HEK293T (cell line): ENCODE measurements around the gene FAM131C.

Experiments
- ARNT ChIP-seq: fragments of 450-650 bp; IDR thresholded peaks from 2 replicates; pipeline ENCODE4 v1.6.1; 2017; ENCODE audit warnings: mild to moderate bottlenecking
- BHLHE40 ChIP-seq: fragments of 450-650 bp; IDR thresholded peaks from 2 replicates; pipeline ENCODE4 v1.6.1; 2016; ENCODE audit warnings: mild to moderate bottlenecking, moderate library complexity, borderline replicate concordance
- FOXK2 ChIP-seq: fragments of 450-650 bp; IDR thresholded peaks from 2 replicates; pipeline ENCODE4 v1.6.1; 2016; ENCODE audit warnings: mild to moderate bottlenecking
- FOXM1 ChIP-seq: fragments of 450-650 bp; IDR thresholded peaks from 2 replicates; pipeline ENCODE4 v1.6.1; 2017; ENCODE audit warnings: mild to moderate bottlenecking, borderline replicate concordance
- L3MBTL2 ChIP-seq: fragments of 450-650 bp; conservative IDR thresholded peaks from 2 replicates; pipeline ENCODE4 v1.6.1; 2016; ENCODE audit warnings: mild to moderate bottlenecking
- LEF1 ChIP-seq: fragments of 450-650 bp; IDR thresholded peaks from 2 replicates; pipeline ENCODE4 v1.6.1; 2017; ENCODE audit warnings: mild to moderate bottlenecking, borderline replicate concordance
- NFRKB ChIP-seq: fragments of 450-650 bp; IDR thresholded peaks from 2 replicates; pipeline ENCODE4 v1.6.1; 2016; ENCODE audit warnings: mild to moderate bottlenecking, moderate library complexity
- PKNOX1 ChIP-seq: fragments of 450-650 bp; IDR thresholded peaks from 2 replicates; pipeline ENCODE4 v1.6.1; 2016
- SP1 ChIP-seq: fragments of 450-650 bp; IDR thresholded peaks from 2 replicates; pipeline ENCODE4 v1.6.1; 2017
- SUZ12 ChIP-seq: fragments of 450-650 bp; IDR thresholded peaks from 2 replicates; pipeline ENCODE4 v1.6.1; 2016; ENCODE audit warnings: mild to moderate bottlenecking
- TARDBP ChIP-seq: fragments of 450-650 bp; IDR thresholded peaks from 2 replicates; pipeline ENCODE4 v1.6.1; 2016
- ZNF384 ChIP-seq: fragments of 450-650 bp; IDR thresholded peaks from 2 replicates; pipeline ENCODE4 v1.6.1; 2016

- TF ChIP-seq TARDBP (no peak), PKNOX1 (no peak), SUZ12 (no peak), BHLHE40 (no peak), SP1 (no peak), NFRKB (no peak), FOXM1 (no peak), LEF1 (no peak), L3MBTL2 (no peak), FOXK2 (no peak), ARNT (no peak), ZNF384 (no peak)
Observed at GRCh38 chr1:16075337-16076030, 2.0 kb upstream of the FAM131C start.
